HCT116 (cell line): ENCODE results near the gene TRPV5. TPM values are rescaled to one million over a fixed set of nuclear protein-coding genes. Genes with fewer than 3 reads are reported as not detected.

Source experiments
- ATAC-seq: fragments of 200-7000 bp; cut with Tn5 transposase; 2 replicates; pipeline ENCODE4 v1.9.1; 2020; ENCODE audit warnings: mild to moderate bottlenecking, moderate library complexity
- BruUV-seq: library from RNA; stranded (reverse); fragments of 400-500 nt; replicated peaks from 2 replicates; lab custom pipeline; 2021; lab: Mats Ljungman, UMichigan
- CTCF ChIA-PET: fragments of 300-600 bp; sonication (Branson Sonifier 250); formaldehyde crosslinking; loops from one replicate; lab custom pipeline; 2021; ENCODE audit warnings: antibody characterized with exemption; lab: Charles Lee
- POLR2A ChIA-PET: fragments of 300-600, 350-600 bp; sonication (Branson Sonifier 250); formaldehyde crosslinking; loops from one replicate; lab custom pipeline; 2021; ENCODE audit warnings: antibody characterized with exemption; lab: Charles Lee
- RAD21 ChIA-PET, 2 experiments: fragments of 300-600 bp; sonication (Branson Sonifier 250); formaldehyde crosslinking; loops; one replicate each; lab custom pipeline; 2023; ENCODE audit warnings: low total read pairs in 2 of 2; ENCODE audit not compliant: uncharacterized antibody in 2 of 2, unreplicated experiment in 2 of 2, low non-redundant PET in 1 of 2; lab: Charles Lee
- DNase-seq: peaks from one replicate; pipeline ENCODE4 v3.0.0-alpha.2; 2010; ENCODE audit warnings: low read depth, low spot score
- H2AFZ ChIP-seq: fragments of 200-600 bp; shearing (Covaris generic), sonication (generic); 2 replicates; pipeline ENCODE4 v1.6.1; 2017; ENCODE audit warnings: low read depth, mixed run types, mixed read lengths, antibody characterized with exemption, low read length; ENCODE audit not compliant: poor library complexity, severe bottlenecking
- H3K27ac ChIP-seq: 2 replicates; pipeline ENCODE4 v1.5.1; 2012; ENCODE audit warnings: low read depth, low read length
- H3K27me3 ChIP-seq: fragments of 200-600 bp; sonication (generic); 2 replicates; pipeline ENCODE4 v1.6.1; 2016; ENCODE audit warnings: mixed run types, low read length, mixed read lengths; ENCODE audit not compliant: insufficient read depth
- H3K36me3 ChIP-seq, 2 experiments: fragments of 200-500 bp in 1 of 2; fragments of 200-600 bp in 1 of 2; sonication (Bioruptor generic) in 1 of 2; sonication (generic) in 1 of 2; 2 replicates each; pipeline versions ENCODE4 v1.5.1 to v1.6.1; 2014 to 2016; ENCODE audit warnings: low read length in 2 of 2, inconsistent platforms in 1 of 2, mixed read lengths in 1 of 2, mixed run types in 1 of 2; ENCODE audit not compliant: insufficient read depth in 2 of 2, control insufficient read depth in 1 of 2
- H3K4me1 ChIP-seq, 2 experiments: fragments of 200-600 bp in 1 of 2; sonication (generic) in 1 of 2; 2 replicates each; pipeline versions ENCODE4 v1.5.1 to v1.6.1; 2012 to 2017; ENCODE audit warnings: low read length in 2 of 2, inconsistent platforms in 1 of 2, mild to moderate bottlenecking in 1 of 2, mixed read lengths in 1 of 2, mixed run types in 1 of 2, moderate library complexity in 1 of 2; ENCODE audit not compliant: insufficient read depth in 2 of 2, control insufficient read depth in 1 of 2
- H3K4me2 ChIP-seq: fragments of 200-600 bp; sonication (generic); 2 replicates; pipeline ENCODE4 v1.6.1; 2017; ENCODE audit warnings: mixed run types, low read length, mixed read lengths
- H3K4me3 ChIP-seq, 2 experiments: fragments of 200-600 bp in 1 of 2; sonication (generic) in 1 of 2; replicated peaks in 1 of 2; 2 replicates each; pipeline ENCODE4 v1.5.1; 2011 to 2016; ENCODE audit warnings: low read length in 2 of 2, control low read depth in 1 of 2, low read depth in 1 of 2, mild to moderate bottlenecking in 1 of 2, mixed read lengths in 1 of 2, mixed run types in 1 of 2
- H3K79me2 ChIP-seq: fragments of 200-600 bp; sonication (generic); 2 replicates; pipeline ENCODE4 v1.6.1; 2017; ENCODE audit warnings: mild to moderate bottlenecking, mixed run types, low read length, moderate library complexity, mixed read lengths; ENCODE audit not compliant: insufficient read depth
- H3K9ac ChIP-seq: fragments of 200-600 bp; sonication (generic); 2 replicates; pipeline ENCODE4 v1.6.1; 2016; ENCODE audit warnings: low read length, mixed read lengths
- H3K9me2 ChIP-seq: fragments of 200-600 bp; sonication (generic), shearing (Covaris generic); 2 replicates; pipeline ENCODE4 v1.6.1; 2017; ENCODE audit warnings: mixed run types, mild to moderate bottlenecking, moderate library complexity; ENCODE audit not compliant: insufficient read depth
- H3K9me3 ChIP-seq, 2 experiments: fragments of 200-500 bp in 1 of 2; fragments of 200-600 bp in 1 of 2; sonication (Bioruptor generic) in 1 of 2; sonication (generic) in 1 of 2; 2 replicates each; pipeline ENCODE4 v1.6.1; 2014 to 2017; ENCODE audit warnings: low read length in 2 of 2, mixed read lengths in 2 of 2, inconsistent platforms in 1 of 2, low read depth in 1 of 2, mild to moderate bottlenecking in 1 of 2, mixed run types in 1 of 2, moderate library complexity in 1 of 2; ENCODE audit not compliant: control insufficient read depth in 1 of 2, insufficient read depth in 1 of 2
- H4K20me1 ChIP-seq: fragments of 200-600 bp; sonication (generic), shearing (Covaris generic); 2 replicates; pipeline ENCODE4 v1.6.1; 2017; ENCODE audit warnings: mixed run types, mild to moderate bottlenecking, moderate library complexity; ENCODE audit not compliant: insufficient read depth
- CBX3 ChIP-seq: IDR thresholded peaks from 2 replicates; pipeline ENCODE4 v1.6.1; 2012; ENCODE audit warnings: low read depth
- EGR1 ChIP-seq: IDR thresholded peaks from 2 replicates; pipeline ENCODE4 v1.6.1; 2012; ENCODE audit warnings: low read depth
- ELF1 ChIP-seq: IDR thresholded peaks from 2 replicates; pipeline ENCODE4 v1.6.1; 2012; ENCODE audit warnings: low read depth, borderline replicate concordance
- EZH2 ChIP-seq: fragments of 200-600 bp; sonication (generic); IDR thresholded peaks from 2 replicates; pipeline ENCODE4 v1.6.1; 2017; ENCODE audit warnings: antibody characterized with exemption, mixed run types
- EZH2phosphoT487 ChIP-seq: fragments of 200-600 bp; IDR thresholded peaks from 2 replicates; pipeline ENCODE4 v1.6.1; 2018; ENCODE audit warnings: antibody characterized with exemption, borderline replicate concordance
- JUND ChIP-seq: IDR thresholded peaks from 2 replicates; pipeline ENCODE4 v1.6.1; 2012
- POLR2A ChIP-seq: IDR thresholded peaks from 2 replicates; pipeline ENCODE4 v1.7.0; 2011; ENCODE audit warnings: borderline replicate concordance; ENCODE audit not compliant: insufficient read depth, insufficient read length; ENCODE audit errors: extremely low read depth
- RAD21 ChIP-seq: IDR thresholded peaks from 2 replicates; pipeline ENCODE4 v1.6.1; 2012; ENCODE audit warnings: low read depth, mild to moderate bottlenecking
- SIN3A ChIP-seq: IDR thresholded peaks from 2 replicates; pipeline ENCODE4 v1.6.1; 2012; ENCODE audit warnings: low read depth
- TCF7L2 ChIP-seq: IDR thresholded peaks from 2 replicates; pipeline ENCODE4 v1.7.0; 2011; ENCODE audit warnings: borderline replicate concordance, inconsistent platforms; ENCODE audit not compliant: insufficient read depth, insufficient read length; ENCODE audit errors: extremely low read depth
- YY1 ChIP-seq: IDR thresholded peaks from 2 replicates; pipeline ENCODE4 v1.6.1; 2011; ENCODE audit warnings: low read length, low read depth, moderate library complexity, mild to moderate bottlenecking; ENCODE audit not compliant: insufficient replicate concordance; ENCODE audit errors: extremely low read depth
- intact Hi-C: fragments of 100-400 bp; cut with micrococcal nuclease; formaldehyde crosslinking; loops from 2 replicates; pipeline ENCODE4 v1.10.0; 2022
- total RNA-seq: library from RNA; stranded (reverse); gene quantifications from one replicate; pipeline ENCODE4 v1.2.1, GENCODE V29; 2021; ENCODE audit not compliant: unreplicated experiment
- TF ChIP-seq, protein P1 (sequence below): IDR thresholded peaks from 2 replicates; pipeline ENCODE4 v1.6.1; 2012
- TF ChIP-seq, protein P2 (sequence below): IDR thresholded peaks from 2 replicates; pipeline ENCODE4 v1.6.1; 2012; ENCODE audit warnings: low read depth
- TF ChIP-seq, protein P3 (sequence below): IDR thresholded peaks from 2 replicates; pipeline ENCODE4 v1.6.1; 2012
- TF ChIP-seq, protein P4 (sequence below): IDR thresholded peaks from 2 replicates; pipeline ENCODE4 v1.6.1; 2011; ENCODE audit warnings: mild to moderate bottlenecking, low read length, moderate library complexity; ENCODE audit not compliant: insufficient replicate concordance; ENCODE audit errors: extremely low read depth

The TRPV5 gene
- total RNA-seq, 1 experiment from 2014 or later = not detected

DNA sequence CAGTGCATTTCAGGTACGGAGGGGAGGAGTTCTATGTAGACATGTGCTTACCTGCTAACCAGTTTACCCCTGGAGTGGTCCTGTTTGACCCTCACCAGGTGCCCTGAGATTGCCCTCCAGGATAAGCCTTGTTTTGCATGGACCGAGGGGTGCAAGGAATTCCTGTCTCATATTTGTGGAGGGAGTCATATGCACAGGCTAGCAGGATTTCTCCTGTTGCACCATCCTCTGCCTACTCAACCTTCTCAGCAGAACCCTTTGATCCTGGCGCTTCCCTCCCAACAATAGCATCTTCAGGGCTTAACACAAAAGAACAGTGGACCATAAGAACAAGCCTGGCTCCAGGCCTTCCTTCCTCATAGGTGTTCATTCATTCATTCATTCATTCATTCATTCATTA lies 55.2 kb downstream of the TRPV5 start (continued):
- TF ChIP-seq, protein P1, sequence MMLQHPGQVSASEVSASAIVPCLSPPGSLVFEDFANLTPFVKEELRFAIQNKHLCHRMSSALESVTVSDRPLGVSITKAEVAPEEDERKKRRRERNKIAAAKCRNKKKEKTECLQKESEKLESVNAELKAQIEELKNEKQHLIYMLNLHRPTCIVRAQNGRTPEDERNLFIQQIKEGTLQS = no peak
- TF ChIP-seq YY1 (no peak), POLR2A (no peak), TCF7L2 (no peak), EZH2 (no peak), JUND (no peak), ELF1 (no peak)

DNA sequence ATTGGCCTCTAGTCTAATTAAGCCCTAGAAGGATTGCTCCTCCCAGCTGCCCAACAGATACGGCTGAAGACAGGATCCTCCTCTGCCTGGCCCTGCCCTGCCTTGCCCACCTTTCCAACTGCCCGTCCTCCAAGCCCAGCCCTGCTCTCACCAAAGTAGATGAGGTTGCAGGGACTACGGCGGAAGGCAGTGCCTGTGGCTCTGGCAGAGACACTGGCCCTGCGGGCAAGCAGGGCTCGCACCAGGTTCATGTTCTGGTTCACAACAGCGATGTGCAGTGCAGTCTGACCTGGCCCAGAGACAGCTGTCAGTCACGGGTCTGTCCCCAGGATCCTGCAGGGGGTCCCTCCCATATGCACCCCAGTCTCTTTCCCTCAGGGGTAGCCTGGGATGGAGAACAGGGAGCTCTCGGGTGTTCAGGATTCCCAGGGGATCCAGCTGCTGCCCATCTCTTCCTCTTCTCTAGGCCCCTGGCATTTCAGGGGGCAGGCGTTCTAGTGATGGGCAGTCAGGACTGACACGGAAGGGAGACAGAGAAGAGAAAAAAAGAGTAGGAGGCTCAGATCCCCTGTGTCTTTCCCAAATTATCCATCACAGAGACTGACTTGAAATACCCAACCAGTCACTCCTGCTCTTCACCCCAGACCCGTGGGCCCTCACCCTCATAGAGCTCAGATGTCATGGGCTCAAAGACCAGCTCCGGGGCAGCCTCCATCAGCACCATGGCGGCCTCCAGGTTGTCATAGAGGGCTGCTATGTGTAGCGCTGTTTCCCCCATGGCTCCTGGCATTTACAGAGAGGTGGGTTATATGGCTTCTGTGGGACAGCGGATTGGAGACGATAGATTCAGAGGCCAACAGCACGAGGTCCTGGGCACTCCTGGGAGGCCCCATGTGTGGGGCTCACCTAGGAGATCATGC lies 56.3 kb downstream of the TRPV5 start:
- RAD21 ChIA-PET = no interaction called here
- H3K27me3 ChIP-seq = peaks cover 6% of the 10 kb centered on the region; the same call in 1 of the 2 replicates
- CTCF ChIA-PET = no interaction called here
- no peaks in the 10 kb centered on the region for H3K4me1 ChIP-seq
- no peaks in the 10 kb centered on the region for H3K9me3 ChIP-seq
- H4K20me1 ChIP-seq = no peaks in the 10 kb centered on the region
- H2AFZ ChIP-seq = no peak overlapping the region
- no peak overlapping the region for H3K4me3 ChIP-seq
- no TSS peak for BruUV-seq
- no peaks in the 10 kb centered on the region for H3K9me2 ChIP-seq
- no peaks in the 10 kb centered on the region for H3K36me3 ChIP-seq
- H3K4me2 ChIP-seq = no peak overlapping the region
- no peak for DNase-seq
- TF ChIP-seq CBX3 (no peak), TCF7L2 (no peak), EGR1 (no peak), EZH2phosphoT487 (no peak), RAD21 (no peak), ELF1 (no peak), YY1 (no peak), EZH2 (no peak), SIN3A (no peak)
- TF ChIP-seq, protein P2, sequence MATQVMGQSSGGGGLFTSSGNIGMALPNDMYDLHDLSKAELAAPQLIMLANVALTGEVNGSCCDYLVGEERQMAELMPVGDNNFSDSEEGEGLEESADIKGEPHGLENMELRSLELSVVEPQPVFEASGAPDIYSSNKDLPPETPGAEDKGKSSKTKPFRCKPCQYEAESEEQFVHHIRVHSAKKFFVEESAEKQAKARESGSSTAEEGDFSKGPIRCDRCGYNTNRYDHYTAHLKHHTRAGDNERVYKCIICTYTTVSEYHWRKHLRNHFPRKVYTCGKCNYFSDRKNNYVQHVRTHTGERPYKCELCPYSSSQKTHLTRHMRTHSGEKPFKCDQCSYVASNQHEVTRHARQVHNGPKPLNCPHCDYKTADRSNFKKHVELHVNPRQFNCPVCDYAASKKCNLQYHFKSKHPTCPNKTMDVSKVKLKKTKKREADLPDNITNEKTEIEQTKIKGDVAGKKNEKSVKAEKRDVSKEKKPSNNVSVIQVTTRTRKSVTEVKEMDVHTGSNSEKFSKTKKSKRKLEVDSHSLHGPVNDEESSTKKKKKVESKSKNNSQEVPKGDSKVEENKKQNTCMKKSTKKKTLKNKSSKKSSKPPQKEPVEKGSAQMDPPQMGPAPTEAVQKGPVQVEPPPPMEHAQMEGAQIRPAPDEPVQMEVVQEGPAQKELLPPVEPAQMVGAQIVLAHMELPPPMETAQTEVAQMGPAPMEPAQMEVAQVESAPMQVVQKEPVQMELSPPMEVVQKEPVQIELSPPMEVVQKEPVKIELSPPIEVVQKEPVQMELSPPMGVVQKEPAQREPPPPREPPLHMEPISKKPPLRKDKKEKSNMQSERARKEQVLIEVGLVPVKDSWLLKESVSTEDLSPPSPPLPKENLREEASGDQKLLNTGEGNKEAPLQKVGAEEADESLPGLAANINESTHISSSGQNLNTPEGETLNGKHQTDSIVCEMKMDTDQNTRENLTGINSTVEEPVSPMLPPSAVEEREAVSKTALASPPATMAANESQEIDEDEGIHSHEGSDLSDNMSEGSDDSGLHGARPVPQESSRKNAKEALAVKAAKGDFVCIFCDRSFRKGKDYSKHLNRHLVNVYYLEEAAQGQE = no peak
- TF ChIP-seq, protein P1 = no peak
- TF ChIP-seq, protein P3, sequence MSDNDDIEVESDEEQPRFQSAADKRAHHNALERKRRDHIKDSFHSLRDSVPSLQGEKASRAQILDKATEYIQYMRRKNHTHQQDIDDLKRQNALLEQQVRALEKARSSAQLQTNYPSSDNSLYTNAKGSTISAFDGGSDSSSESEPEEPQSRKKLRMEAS = no peak
- TF ChIP-seq, protein P4, sequence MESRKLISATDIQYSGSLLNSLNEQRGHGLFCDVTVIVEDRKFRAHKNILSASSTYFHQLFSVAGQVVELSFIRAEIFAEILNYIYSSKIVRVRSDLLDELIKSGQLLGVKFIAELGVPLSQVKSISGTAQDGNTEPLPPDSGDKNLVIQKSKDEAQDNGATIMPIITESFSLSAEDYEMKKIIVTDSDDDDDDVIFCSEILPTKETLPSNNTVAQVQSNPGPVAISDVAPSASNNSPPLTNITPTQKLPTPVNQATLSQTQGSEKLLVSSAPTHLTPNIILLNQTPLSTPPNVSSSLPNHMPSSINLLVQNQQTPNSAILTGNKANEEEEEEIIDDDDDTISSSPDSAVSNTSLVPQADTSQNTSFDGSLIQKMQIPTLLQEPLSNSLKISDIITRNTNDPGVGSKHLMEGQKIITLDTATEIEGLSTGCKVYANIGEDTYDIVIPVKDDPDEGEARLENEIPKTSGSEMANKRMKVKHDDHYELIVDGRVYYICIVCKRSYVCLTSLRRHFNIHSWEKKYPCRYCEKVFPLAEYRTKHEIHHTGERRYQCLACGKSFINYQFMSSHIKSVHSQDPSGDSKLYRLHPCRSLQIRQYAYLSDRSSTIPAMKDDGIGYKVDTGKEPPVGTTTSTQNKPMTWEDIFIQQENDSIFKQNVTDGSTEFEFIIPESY = no peak
- intact Hi-C loops = no loop called here
- ATAC-seq = no peak
- no peak overlapping the region for H3K9ac ChIP-seq
- POLR2A ChIA-PET = no interaction called here
- no peak overlapping the region for H3K27ac ChIP-seq
- H3K79me2 ChIP-seq = no peaks in the 10 kb centered on the region
